HEK293T (cell line): Measurements from ENCODE around the gene KLF7.

Experiments used
- FOXM1 ChIP-seq: fragments of 450-650 bp; IDR thresholded peaks from 2 replicates; pipeline ENCODE4 v1.6.1; 2017; ENCODE audit warnings: mild to moderate bottlenecking, borderline replicate concordance
- HDGF ChIP-seq: fragments of 450-650 bp; IDR thresholded peaks from 2 replicates; pipeline ENCODE4 v1.6.1; 2017; ENCODE audit warnings: antibody characterized with exemption, borderline replicate concordance

DNA sequence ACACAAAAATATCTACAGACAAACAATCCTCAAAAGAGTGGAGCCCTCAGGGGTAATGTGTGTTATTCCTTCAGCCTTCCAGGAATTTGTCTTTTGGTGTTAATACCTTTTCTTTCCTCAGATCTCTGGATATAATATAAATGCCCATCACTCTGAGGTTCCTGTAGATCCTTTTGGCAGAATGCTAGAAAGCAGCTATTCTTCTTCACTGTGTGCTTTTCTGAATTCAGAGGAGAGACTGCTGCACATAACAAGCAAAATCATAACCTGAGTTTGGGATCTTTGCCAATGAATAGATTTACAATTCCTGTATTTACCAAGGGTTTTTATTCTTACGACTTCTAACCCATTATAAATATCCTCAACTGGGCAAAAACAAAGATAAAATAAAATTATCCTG lies 57.3 kb downstream of the KLF7 start:
- TF ChIP-seq FOXM1 = no peak
- TF ChIP-seq HDGF = no peak
